Uterus (tissue), 4 donors: ENCODE measurements around the gene ACTN3. TPM values are rescaled to one million over a fixed set of nuclear protein-coding genes. Genes with fewer than 3 reads are reported as not detected.

Experiments used
- DNase-seq, 2 donors: peaks; one replicate each; pipeline ENCODE4 v3.0.0-alpha.2; 2019 to 2020
- H3K27ac ChIP-seq, 2 donors: fragments of 200-600 bp; sonication (generic); 1 replicate in 1 of 2; 2 replicates in 1 of 2; pipeline ENCODE4 v1.5.1; 2016 to 2018
- H3K27me3 ChIP-seq, 2 donors: fragments of 200-600 bp; sonication (generic); one replicate each; pipeline ENCODE4 v1.5.1; 2018 to 2019; ENCODE audit warnings: control low read depth in 1 of 2
- H3K36me3 ChIP-seq, 2 donors: fragments of 200-600 bp; sonication (generic); one replicate each; pipeline ENCODE4 v1.5.1; 2019; ENCODE audit warnings: control low read depth in 1 of 2
- H3K4me1 ChIP-seq, 2 donors: fragments of 200-600 bp; sonication (generic); one replicate each; pipeline ENCODE4 v1.5.1; 2018 to 2019; ENCODE audit warnings: control low read depth in 1 of 2
- H3K4me3 ChIP-seq, 2 donors: fragments of 200-600 bp; sonication (generic); 1 replicate in 1 of 2; 2 replicates in 1 of 2; pipeline ENCODE4 v1.5.1; 2018 to 2019; ENCODE audit warnings: mild to moderate bottlenecking in 1 of 2
- H3K9me3 ChIP-seq, 2 donors: fragments of 200-600 bp; sonication (generic); one replicate each; pipeline ENCODE4 v1.5.1; 2019; ENCODE audit warnings: control low read depth in 1 of 2
- CTCF ChIP-seq, 4 experiments: fragments of 200-600 bp in 2 of 4; fragments of 450-650 bp in 2 of 4; sonication (generic) in 2 of 4; IDR thresholded peaks; one replicate each; pipeline ENCODE4 v1.5.1; 2016 to 2019; ENCODE audit warnings: antibody characterized with exemption in 4 of 4, mild to moderate bottlenecking in 2 of 4, moderate library complexity in 1 of 4
- POLR2A ChIP-seq, 2 donors: fragments of 450-650 bp; IDR thresholded peaks; one replicate each; pipeline ENCODE4 v1.6.1; 2016; ENCODE audit warnings: antibody characterized with exemption in 2 of 2, mild to moderate bottlenecking in 1 of 2, moderate library complexity in 1 of 2
- intact Hi-C: fragments of 100-400 bp; cut with DNase I; formaldehyde crosslinking; loops from one replicate; pipeline ENCODE4 v1.15.1; 2023; ENCODE audit warnings: low total_unique reads
- total RNA-seq, 4 donors: library from RNA; depleted of rRNA in 3 of 4; stranded (reverse); fragments of >200 nt in 3 of 4; gene quantifications; one replicate each; pipeline versions ENCODE4 v1.1.0 to v1.2.4, GENCODE V29; 2014 to 2023
- donor health status: DM: yes; HTN: yes; CAD: no.

ACTN3 gene
- total RNA-seq, 4 donors from 2014 or later: 0.46 TPM; not detected in 3

GRCh38 chr11:66564538-66564937 is 17.8 kb downstream of the ACTN3 start:
- Histone ChIP-seq H3K36me3 (no peaks in the 10 kb centered on the region), H3K4me1 (peaks cover 0 to 5% of the 10 kb centered on the region in 2 donors), H3K27me3 (no peaks in the 10 kb centered on the region), H3K9me3 (no peaks in the 10 kb centered on the region), H3K27ac (no peak overlapping the region), H3K4me3 (no peak overlapping the region)
- intact Hi-C loops: no loop called here
- TF ChIP-seq CTCF (IDR thresholded peaks at IDR 0.05) (no peak), POLR2A (IDR thresholded peaks at IDR 0.05) (no peak)
- DNase-seq: no peak

GRCh38 chr11:66564984-66565383 is 18.3 kb downstream of the ACTN3 start:
- no peaks in the 10 kb centered on the region for H3K27me3 ChIP-seq
- H3K4me3 ChIP-seq: no peak overlapping the region
- H3K9me3 ChIP-seq: no peaks in the 10 kb centered on the region
- DNase-seq: no peak
- intact Hi-C loops: no loop called here
- no peaks in the 10 kb centered on the region for H3K36me3 ChIP-seq
- TF ChIP-seq POLR2A (IDR thresholded peaks at IDR 0.05) (no peak), CTCF (IDR thresholded peaks at IDR 0.05) (no peak)
- peaks cover 0 to 5% of the 10 kb centered on the region in 2 donors for H3K4me1 ChIP-seq
- H3K27ac ChIP-seq: no peak overlapping the region

GRCh38 chr11:66566221-66566620 is 19.5 kb downstream of the ACTN3 start:
- Histone ChIP-seq H3K4me3 (no peak overlapping the region), H3K27me3 (no peaks in the 10 kb centered on the region), H3K4me1 (peaks cover 0 to 5% of the 10 kb centered on the region in 2 donors), H3K9me3 (no peaks in the 10 kb centered on the region), H3K36me3 (no peaks in the 10 kb centered on the region), H3K27ac (no peak overlapping the region)
- DNase-seq: no peak
- intact Hi-C loops: no loop called here
- no peak for TF ChIP-seq POLR2A (IDR thresholded peaks at IDR 0.05)
- TF ChIP-seq CTCF (IDR thresholded peaks at IDR 0.05): no peak

- DNase-seq: no peak
- H3K27ac ChIP-seq: peak overlapping the region; percentile 58 to 75
Observed at GRCh38 chr11:66567787-66568123, 21.1 kb downstream of the ACTN3 start.

More at GRCh38 chr11:66567787-66568123, 21.1 kb downstream of the ACTN3 start:
- H3K9me3 ChIP-seq: no peaks in the 10 kb centered on the region
- peak overlapping the region; percentile 22 to 78 for H3K4me3 ChIP-seq
- no peaks in the 10 kb centered on the region for H3K36me3 ChIP-seq
- intact Hi-C loops: no loop called here
- TF ChIP-seq CTCF (IDR thresholded peaks at IDR 0.05) (no peak), POLR2A (IDR thresholded peaks at IDR 0.05) (no peak)
- no peaks in the 10 kb centered on the region for H3K27me3 ChIP-seq
- H3K4me1 ChIP-seq: peaks cover 0 to 5% of the 10 kb centered on the region in 2 donors
